ENCODE measurements around the gene UBE2D2. TPM values are rescaled to one million over a fixed set of nuclear protein-coding genes. Genes with fewer than 3 reads are reported as not detected.
"Not testable (repeated sequence)": the region's sequence is repeated elsewhere in the genome, so short reads cannot be mapped to it uniquely, and the experiment has no call there.

The UBE2D2 gene
- 165 and 166 TPM in 2 replicates for total RNA-seq
- long read RNA-seq, transcript UBE2D2-202 (7 exons, 2,702 nt): major isoform, 15 of 36 reads
- long read RNA-seq, partial matches to known transcripts: 18 of 36 reads
- long read RNA-seq, other reads (novel, unspliced or antisense): 3 of 36 reads

- H3K4me1 Mint-ChIP-seq: peaks cover 41% of the 10 kb centered on the region
- TF ChIP-seq CTCF (conservative IDR thresholded peaks at IDR 0.05): no peak
- H3K4me3 Mint-ChIP-seq: peak within 1 kb of the TSS; percentile 92
- H3K27ac Mint-ChIP-seq (ENCODE audit: unreplicated experiment): peak within 1 kb of the TSS; percentile 95
- peaks cover 3% of the 10 kb centered on the region for H3K36me3 Mint-ChIP-seq (ENCODE audit: low read depth)
- H3K27me3 Mint-ChIP-seq (ENCODE audit: low read depth): no peaks in the 10 kb centered on the region
- DNase-seq (ENCODE audit: low read depth, low spot score): peak; percentile 97
- no peaks in the 10 kb centered on the region for H3K9me3 Mint-ChIP-seq
These were observed at the start of gene UBE2D2 for GRCh38 chr5:139560752-139561654. Gene UBE2D2 (plus strand): TSS chr5:139561339. CDS start chr5:139561792, 453 bp downstream.

GRCh38 chr5:139512786-139513390 is 48.3 kb upstream of the UBE2D2 start:
- H3K27me3 Mint-ChIP-seq (ENCODE audit: low read depth): no peaks in the 10 kb centered on the region
- no peak for TF ChIP-seq CTCF (conservative IDR thresholded peaks at IDR 0.05)
- H3K4me3 Mint-ChIP-seq: no peak overlapping the region
- no peak for DNase-seq (ENCODE audit: low read depth, low spot score)
- H3K27ac Mint-ChIP-seq (ENCODE audit: unreplicated experiment): peak overlapping the region; percentile 53
- no peaks in the 10 kb centered on the region for H3K36me3 Mint-ChIP-seq (ENCODE audit: low read depth)
- no peaks in the 10 kb centered on the region for H3K9me3 Mint-ChIP-seq
- H3K4me1 Mint-ChIP-seq: peaks cover 5% of the 10 kb centered on the region

- not testable (repeated sequence) for H3K36me3 Mint-ChIP-seq (ENCODE audit: low read depth); H3K27ac Mint-ChIP-seq (ENCODE audit: unreplicated experiment); H3K27me3 Mint-ChIP-seq (ENCODE audit: low read depth); H3K4me1 Mint-ChIP-seq; H3K4me3 Mint-ChIP-seq; H3K9me3 Mint-ChIP-seq
- peak; percentile 58 for DNase-seq (ENCODE audit: low read depth, low spot score)
- TF ChIP-seq CTCF (conservative IDR thresholded peaks at IDR 0.05): peak; percentile 74
These were observed 47.7 kb upstream of the UBE2D2 start for GRCh38 chr5:139513434-139513833.

- H3K27ac Mint-ChIP-seq (ENCODE audit: unreplicated experiment): no peak overlapping the region
- no peaks in the 10 kb centered on the region for H3K27me3 Mint-ChIP-seq (ENCODE audit: low read depth)
- no peak for TF ChIP-seq CTCF (conservative IDR thresholded peaks at IDR 0.05)
- peaks cover 15% of the 10 kb centered on the region for H3K4me1 Mint-ChIP-seq
- no peaks in the 10 kb centered on the region for H3K9me3 Mint-ChIP-seq
- no peak for DNase-seq (ENCODE audit: low read depth, low spot score)
- no peak overlapping the region for H3K4me3 Mint-ChIP-seq
- no peaks in the 10 kb centered on the region for H3K36me3 Mint-ChIP-seq (ENCODE audit: low read depth)
These were observed 47.2 kb upstream of the UBE2D2 start for GRCh38 chr5:139513852-139514485.

- H3K27me3 Mint-ChIP-seq (ENCODE audit: low read depth): no peaks in the 10 kb centered on the region
- H3K4me1 Mint-ChIP-seq: peaks cover 16% of the 10 kb centered on the region
- H3K4me3 Mint-ChIP-seq: no peak overlapping the region
- no peak overlapping the region for H3K27ac Mint-ChIP-seq (ENCODE audit: unreplicated experiment)
- H3K36me3 Mint-ChIP-seq (ENCODE audit: low read depth): no peaks in the 10 kb centered on the region
- TF ChIP-seq CTCF (conservative IDR thresholded peaks at IDR 0.05): no peak
- DNase-seq (ENCODE audit: low read depth, low spot score): no peak
- no peaks in the 10 kb centered on the region for H3K9me3 Mint-ChIP-seq
These were observed 46.7 kb upstream of the UBE2D2 start for GRCh38 chr5:139514486-139514856.

Measured in neural crest cell (in vitro differentiated cells).